AG04450 (cell line): ENCODE results near the gene SNX21. TPM values are rescaled to one million over a fixed set of nuclear protein-coding genes. Genes with fewer than 3 reads are reported as not detected.

ENCODE experiments used
- CTCF ChIA-PET: fragments of 300-600, 350-600 bp; formaldehyde crosslinking; extraction: SDS; loops from one replicate; lab custom pipeline; 2022; ENCODE audit warnings: antibody characterized with exemption, inconsistent platforms; lab: Charles Lee
- POLR2A ChIA-PET: fragments of 350-600 bp; formaldehyde crosslinking; extraction: SDS; loops from one replicate; lab custom pipeline; 2021; ENCODE audit warnings: antibody characterized with exemption, inconsistent platforms; lab: Yijun Ruan, JAX
- DNase-seq: peaks from one replicate; pipeline ENCODE4 v3.0.0-alpha.2; 2011; ENCODE audit warnings: low read depth, low spot score
- H3K27ac ChIP-seq: one replicate; pipeline ENCODE4 v1.5.1; 2012; ENCODE audit warnings: low read depth, low read length, control low read depth
- H3K27me3 ChIP-seq: one replicate; pipeline ENCODE4 v1.6.0; 2012; ENCODE audit warnings: low read length; ENCODE audit not compliant: control insufficient read depth, insufficient read depth
- H3K4me3 ChIP-seq: 2 replicates; pipeline ENCODE4 v1.5.1; 2011; ENCODE audit warnings: mild to moderate bottlenecking, low read depth, low read length, control low read depth
- H3K9me3 ChIP-seq: 2 replicates; pipeline ENCODE4 v1.5.1; 2012; ENCODE audit warnings: low read length; ENCODE audit not compliant: control insufficient read depth, insufficient read depth
- CTCF ChIP-seq: IDR thresholded peaks from 2 replicates; pipeline ENCODE4 v1.5.1; 2011; ENCODE audit warnings: low read depth, low read length, control low read depth, inconsistent platforms
- polyA plus RNA-seq: library from polyadenylated mRNA; depleted of rRNA; stranded (reverse); fragments of >200 nt; gene quantifications from 2 replicates; pipeline ENCODE4 v1.2.3, GENCODE V29; 2011

Gene SNX21
- polyA plus RNA-seq, 1 experiment, result 9.2 TPM

GRCh38 chr20:45798935-45799642 is 34.5 kb upstream of the SNX21 start:
- ChIA-PET CTCF (interaction anchor here (0.5 to 3.2 kb wide), 40 partner anchors 9 to 550 kb away, joined by 3 to 25 read pairs (median 4); partner anchors contain the start of genes SNX21, SYS1 and ZSWIM1), POLR2A (interaction anchor here (0.6 kb wide), 1 partner anchor 136 kb away, joined by 4 read pairs; no protein-coding TSS in a partner anchor)

GRCh38 chr20:45801851-45802250 is 31.7 kb upstream of the SNX21 start:
- ChIA-PET CTCF (no interaction called here), POLR2A (interaction anchor here (0.7 kb wide), 1 partner anchor 11 kb away, joined by 4 read pairs; the partner anchor contains the start of gene WFDC3)
- Histone ChIP-seq H3K27ac (no peak overlapping the region), H3K4me3 (no peak overlapping the region), H3K27me3 (no peaks in the 10 kb centered on the region), H3K9me3 (no peaks in the 10 kb centered on the region)
- TF ChIP-seq CTCF, result no peak
- DNase-seq, result no peak

More at GRCh38 chr20:45798935-45799642, 34.5 kb upstream of the SNX21 start:
- Histone ChIP-seq H3K27ac (no peak overlapping the region), H3K9me3 (no peaks in the 10 kb centered on the region), H3K4me3 (no peak overlapping the region), H3K27me3 (no peaks in the 10 kb centered on the region)
- TF ChIP-seq CTCF, result peak; percentile 79
- no peak for DNase-seq

- POLR2A ChIA-PET, result no interaction called here
- H3K27ac ChIP-seq, result no peak overlapping the region
- CTCF ChIA-PET, result interaction anchor here (3.1 kb wide), 1 partner anchor 11 kb away, joined by 19 read pairs; no protein-coding TSS in a partner anchor
Observed at GRCh38 chr20:45810191-45810970, 23.2 kb upstream of the SNX21 start.

GRCh38 chr20:45812157-45813005 is 21.2 kb upstream of the SNX21 start, which contains the start of gene UBE2C:
UBE2C (plus strand) TSS chr20:45812644; CDS start chr20:45812696, 52 bp downstream.
- POLR2A ChIA-PET, result interaction anchor here (0.9 to 2.0 kb wide), 3 partner anchors 22 to 72 kb away, joined by 3 to 5 read pairs (median 5); partner anchors contain the start of genes SNX21 and ZSWIM1
- peak; percentile 99 for DNase-seq
- CTCF ChIA-PET, result interaction anchor here (0.6 to 2.4 kb wide), 3 partner anchors 13 to 158 kb away, joined by 5 to 16 read pairs (median 6); no protein-coding TSS in a partner anchor
- H3K9me3 ChIP-seq, result no peaks in the 10 kb centered on the region; the same call in 1 of the 2 replicates
- no peak for TF ChIP-seq CTCF
- H3K4me3 ChIP-seq, result peak within 1 kb of the TSS; percentile 73
- H3K27me3 ChIP-seq, result no peaks in the 10 kb centered on the region
- peak within 1 kb of the TSS; percentile 57 for H3K27ac ChIP-seq

More at GRCh38 chr20:45810191-45810970, 23.2 kb upstream of the SNX21 start:
- H3K9me3 ChIP-seq, result no peaks in the 10 kb centered on the region; the same call in 1 of the 2 replicates
- no peak for DNase-seq
- H3K4me3 ChIP-seq, result no peak overlapping the region
- TF ChIP-seq CTCF, result no peak
- H3K27me3 ChIP-seq, result no peaks in the 10 kb centered on the region
